HG03159 (cell line): ENCODE measurements around the gene GCNT1.
A peak's percentile ranks its signal among the peaks of the same experiment; 100 is the strongest.
"Not testable (repeated sequence)": the region's sequence is repeated elsewhere in the genome, so short reads cannot be mapped to it uniquely, and the experiment has no call there.

ENCODE experiments used
- ATAC-seq: cut with Tn5 transposase; IDR thresholded peaks from one replicate; pipeline ENCODE4 v1.9.1; 2021; ENCODE audit warnings: mild to moderate bottlenecking, moderate library complexity; ENCODE audit not compliant: unreplicated experiment

GCNT1 gene

GRCh38 chr9:76458903-76459693 is at the start of gene GCNT1:
Gene GCNT1 (plus strand): TSS chr9:76459182. CDS start chr9:76502382, 43,200 bp downstream.
- ATAC-seq = peak; percentile 83

DNA sequence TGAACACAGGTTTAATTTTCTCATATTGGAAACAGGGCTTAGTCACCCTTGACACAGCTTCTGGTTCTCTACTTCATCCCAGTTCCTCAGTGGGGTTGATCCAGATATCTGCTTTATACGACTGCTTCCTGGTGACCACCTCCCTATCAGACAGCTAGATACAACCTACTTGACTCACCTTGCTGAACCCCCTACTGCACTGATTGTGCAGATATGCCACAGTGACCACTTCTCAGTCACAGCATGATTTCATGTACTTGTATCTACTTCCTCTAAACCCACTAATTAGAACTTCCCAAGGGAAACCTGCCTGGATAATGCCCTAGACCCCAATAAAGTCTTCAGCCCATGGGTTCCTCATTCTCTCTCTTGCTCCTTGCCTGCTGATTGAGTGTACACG is 46.3 kb upstream of the GCNT1 start:
- no peak for ATAC-seq

- ATAC-seq = no peak
Measured at GRCh38 chr9:76413658-76414057, 45.3 kb upstream of the GCNT1 start.

GRCh38 chr9:76414661-76415060 is 44.3 kb upstream of the GCNT1 start:
- ATAC-seq = peak; percentile 89

DNA sequence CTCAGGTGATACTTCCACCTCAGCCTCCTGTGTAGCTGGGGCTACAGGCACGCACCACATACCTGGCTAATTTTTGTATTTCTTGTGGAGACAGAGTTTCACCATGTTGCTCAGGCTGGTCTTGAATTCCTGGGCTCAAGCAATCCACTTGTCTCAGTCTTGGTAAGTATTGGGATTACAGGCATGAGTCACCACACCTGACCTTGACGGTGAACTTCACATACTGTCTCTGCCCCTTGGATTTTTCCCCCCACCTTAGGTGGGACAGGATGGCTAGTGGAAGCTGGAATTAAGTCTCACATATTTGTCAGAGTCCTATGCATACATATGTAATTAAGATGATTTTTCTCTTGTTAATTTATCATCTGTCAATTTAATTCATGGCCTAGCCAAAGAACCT is 43.8 kb upstream of the GCNT1 start:
- no peak for ATAC-seq

- ATAC-seq = no peak
Measured at GRCh38 chr9:76415731-76416130, 43.3 kb upstream of the GCNT1 start.

DNA sequence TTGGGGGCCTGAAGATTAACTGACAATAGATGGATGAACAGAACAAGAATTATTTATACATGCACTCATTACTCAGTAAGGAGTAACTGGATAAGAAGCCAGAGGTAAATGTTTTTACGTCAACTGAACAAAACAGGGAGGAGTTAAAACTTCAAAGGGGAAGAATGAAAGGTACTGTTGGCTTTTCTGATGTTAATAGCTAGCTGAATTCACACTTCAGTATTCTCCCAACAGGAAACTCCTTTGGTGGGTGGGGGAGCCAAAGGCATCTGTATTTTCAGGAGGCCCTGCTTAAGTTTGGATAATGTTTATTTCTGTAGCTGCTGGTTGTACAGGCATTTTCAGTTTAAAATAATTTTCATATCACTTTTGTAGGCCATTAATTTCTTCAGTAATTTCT is 41.6 kb upstream of the GCNT1 start:
- ATAC-seq = no peak

GRCh38 chr9:76419782-76420380 is 39.1 kb upstream of the GCNT1 start:
- no peak for ATAC-seq

- ATAC-seq = no peak
Measured at GRCh38 chr9:76423216-76424177, 35.5 kb upstream of the GCNT1 start.

- ATAC-seq = no peak
Measured at GRCh38 chr9:76424491-76424890, 34.5 kb upstream of the GCNT1 start.

- ATAC-seq = no peak
Measured at GRCh38 chr9:76425677-76426453, 33.1 kb upstream of the GCNT1 start.

DNA sequence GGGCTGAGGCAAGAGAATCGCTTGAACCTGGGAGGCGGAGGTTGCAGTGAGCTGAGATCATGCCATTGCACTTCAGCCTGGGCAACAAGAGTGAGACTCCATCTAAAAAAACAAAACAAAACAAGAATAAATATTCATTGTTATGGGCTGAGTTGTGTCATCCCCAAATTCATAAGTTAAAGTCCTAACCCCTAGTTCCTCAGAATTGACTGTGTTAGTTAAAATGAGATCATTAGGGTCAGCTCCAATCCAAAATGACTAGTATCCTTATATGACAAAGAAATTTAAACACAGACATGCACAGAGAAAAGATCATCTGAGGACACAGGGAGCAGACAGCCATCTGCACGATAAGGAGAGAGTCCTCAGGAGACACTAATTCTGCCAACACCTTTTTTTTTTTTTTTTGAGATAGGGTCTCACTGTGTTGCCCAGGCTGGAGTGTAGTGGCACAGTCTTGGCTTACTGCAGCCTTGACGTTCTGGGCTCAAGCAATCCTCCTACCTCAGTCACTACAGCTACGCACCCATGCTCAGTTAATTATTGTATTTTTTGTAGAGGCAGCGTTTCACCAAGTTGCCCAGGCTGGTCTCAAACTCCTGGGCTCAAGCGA is 32.1 kb upstream of the GCNT1 start:
- ATAC-seq = no peak

- ATAC-seq = no peak
Measured at GRCh38 chr9:76431601-76432000, 27.4 kb upstream of the GCNT1 start.

- ATAC-seq = no peak
Measured at GRCh38 chr9:76433406-76433805, 25.6 kb upstream of the GCNT1 start.

DNA sequence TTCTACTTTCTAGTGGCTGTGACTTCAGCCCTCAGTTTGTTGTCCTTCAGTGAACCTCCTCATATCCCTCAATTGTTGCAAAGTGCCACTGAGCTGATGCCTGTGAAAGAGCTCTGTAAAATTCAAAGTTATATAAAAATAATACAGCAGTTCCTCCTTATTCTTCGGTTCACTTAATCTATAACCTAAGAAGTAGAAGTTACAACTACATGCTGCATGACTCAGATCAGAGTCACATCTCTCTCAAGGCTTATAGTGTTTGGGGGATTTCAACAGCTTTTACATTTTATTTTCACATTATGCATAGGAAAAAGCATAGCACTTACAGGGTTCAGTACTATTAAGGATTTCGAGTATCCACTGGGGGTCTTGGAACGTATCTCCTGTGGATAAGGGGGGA is 25.1 kb upstream of the GCNT1 start:
- ATAC-seq = no peak

GRCh38 chr9:76434897-76435296 is 24.1 kb upstream of the GCNT1 start:
- ATAC-seq = not testable (repeated sequence)

DNA sequence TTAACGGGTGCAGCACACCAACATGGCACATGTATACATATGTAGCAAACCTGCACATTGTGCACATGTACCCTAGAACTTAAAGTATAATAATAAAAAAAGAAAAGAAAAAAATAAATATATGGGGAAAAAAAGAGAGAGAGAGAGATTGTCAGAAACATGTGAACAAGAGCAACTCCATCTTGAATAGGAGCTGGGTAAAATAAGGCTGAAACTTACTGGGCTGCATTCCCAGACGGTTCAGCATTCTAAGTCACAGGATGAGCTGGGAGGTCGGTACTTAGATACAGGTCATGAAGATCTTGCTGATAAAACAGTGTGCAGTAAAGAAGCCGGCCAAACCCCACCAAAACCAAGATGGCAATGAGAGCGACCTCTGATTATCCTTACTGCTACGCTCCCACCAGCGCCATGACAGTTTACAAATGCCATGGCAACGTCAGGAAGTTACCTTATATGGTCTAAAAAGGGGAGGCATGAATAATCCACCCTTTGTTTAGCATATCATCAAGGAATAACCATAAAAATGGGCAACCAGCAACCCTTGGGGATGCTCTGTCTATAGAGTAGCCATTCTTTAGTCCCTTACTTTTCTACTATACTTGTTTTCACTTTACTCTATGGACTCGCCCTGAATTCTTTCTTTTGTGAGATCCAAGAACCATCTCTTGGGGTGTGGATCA is 21.8 kb upstream of the GCNT1 start:
- ATAC-seq = not testable (repeated sequence)

DNA sequence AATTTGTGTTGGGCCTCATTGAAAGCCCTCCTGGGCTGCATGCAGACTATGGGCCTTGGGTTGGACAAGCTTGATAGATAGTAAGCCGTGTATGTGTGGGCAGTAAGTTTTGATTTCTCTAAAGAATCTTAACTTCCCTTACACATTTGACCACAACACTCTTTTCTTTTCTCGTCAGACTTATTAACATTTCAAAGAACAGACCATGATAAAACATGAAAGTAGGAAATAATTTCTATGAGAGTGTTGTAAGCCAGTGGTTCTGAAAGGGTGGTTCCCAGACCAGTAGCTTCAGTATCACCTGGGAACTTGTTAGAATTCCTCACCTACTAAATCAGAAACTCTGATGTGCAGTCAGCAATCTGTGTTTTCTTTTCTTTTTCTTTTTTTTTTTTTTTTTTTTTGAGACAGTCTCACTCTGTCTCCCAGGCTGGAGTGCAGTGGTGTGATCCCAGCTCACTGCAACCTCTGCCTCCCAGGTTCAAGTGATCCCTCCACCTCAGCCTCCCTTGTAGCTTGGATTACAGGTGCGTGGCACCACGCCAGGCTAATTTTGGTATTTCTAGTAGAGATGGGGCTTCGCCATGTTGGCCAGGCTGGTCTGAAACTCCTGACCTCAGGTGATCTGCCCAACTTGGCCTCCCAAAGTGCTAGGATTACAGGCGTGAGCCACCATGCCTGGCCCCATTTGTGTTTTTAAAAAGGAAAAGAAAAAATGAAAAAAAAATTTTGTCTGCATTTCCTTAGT is 20.0 kb upstream of the GCNT1 start:
- peak; percentile 62 for ATAC-seq
